GM23248 (cell line): ENCODE measurements around the gene SMTNL2.

Experiments
- EZH2 ChIP-seq: fragments of 200-600 bp; sonication (generic); IDR thresholded peaks from 2 replicates; pipeline ENCODE4 v1.6.1; 2018; ENCODE audit warnings: antibody characterized with exemption, mild to moderate bottlenecking; ENCODE audit not compliant: insufficient read depth, poor library complexity, severe bottlenecking
- EZH2phosphoT487 ChIP-seq: fragments of 200-600 bp; sonication (generic); IDR thresholded peaks from 2 replicates; pipeline ENCODE4 v1.6.1; 2018; ENCODE audit warnings: antibody characterized with exemption, moderate library complexity, mild to moderate bottlenecking, low read depth; ENCODE audit not compliant: insufficient read depth

- TF ChIP-seq EZH2 (no peak), EZH2phosphoT487 (no peak)
Measured at GRCh38 chr17:4543557-4544026, 40.7 kb upstream of the SMTNL2 start.
